ENCODE data around the gene ITGA1.

The ITGA1 gene

GRCh38 chr5:52822437-52822836 is 34.7 kb downstream of the ITGA1 start:
- no peaks in the 10 kb centered on the region for H4K20me1 ChIP-seq (ENCODE audit: insufficient read depth, low read length, poor library complexity, severe bottlenecking)
- peaks cover 5% of the 10 kb centered on the region for H3K4me1 ChIP-seq (ENCODE audit: insufficient read depth, low read length, poor library complexity, severe bottlenecking)
- H3K9ac ChIP-seq (ENCODE audit: low read depth, low read length, poor library complexity, severe bottlenecking) = no peak overlapping the region
- no peak for TF ChIP-seq CTCF (conservative IDR thresholded peaks at IDR 0.05; ENCODE audit: low read length)
- TF ChIP-seq EZH2phosphoT487 (IDR thresholded peaks at IDR 0.05; ENCODE audit: borderline replicate concordance) = no peak
- H3K79me2 ChIP-seq (ENCODE audit: insufficient read depth, low read length) = no peaks in the 10 kb centered on the region
- H3K9me2 ChIP-seq (replicated peaks; ENCODE audit: low read depth, low read length) = no peaks in the 10 kb centered on the region
- H3K9me3 ChIP-seq (ENCODE audit: insufficient read depth, low read depth, low read length) = no peaks in the 10 kb centered on the region
- H3K36me3 ChIP-seq (ENCODE audit: insufficient read depth, low read length) = no peaks in the 10 kb centered on the region
- H3F3A ChIP-seq (ENCODE audit: low read depth) = no peaks in the 10 kb centered on the region
- no peak overlapping the region for H3K4me3 ChIP-seq (ENCODE audit: low read length, poor library complexity, severe bottlenecking)
- H3K4me2 ChIP-seq (ENCODE audit: low read depth, low read length, poor library complexity, severe bottlenecking) = no peak overlapping the region
- no peaks in the 10 kb centered on the region for H3K27me3 ChIP-seq (ENCODE audit: insufficient read depth, low read length, poor library complexity, severe bottlenecking)
- H2AFZ ChIP-seq (ENCODE audit: low read length) = no peak overlapping the region

- peaks cover 5% of the 10 kb centered on the region for H3K4me1 ChIP-seq (ENCODE audit: insufficient read depth, low read length, poor library complexity, severe bottlenecking)
- H3K9me2 ChIP-seq (replicated peaks; ENCODE audit: low read depth, low read length) = no peaks in the 10 kb centered on the region
- no peaks in the 10 kb centered on the region for H3K36me3 ChIP-seq (ENCODE audit: insufficient read depth, low read length)
- H3K79me2 ChIP-seq (ENCODE audit: insufficient read depth, low read length) = no peaks in the 10 kb centered on the region
- TF ChIP-seq EZH2phosphoT487 (IDR thresholded peaks at IDR 0.05; ENCODE audit: borderline replicate concordance) (no peak), CTCF (conservative IDR thresholded peaks at IDR 0.05; ENCODE audit: low read length) (no peak)
- H3K9me3 ChIP-seq (ENCODE audit: insufficient read depth, low read depth, low read length) = peaks cover 7% of the 10 kb centered on the region; the same call in 1 of the 2 replicates
- H3K4me2 ChIP-seq (ENCODE audit: low read depth, low read length, poor library complexity, severe bottlenecking) = no peak overlapping the region
- H4K20me1 ChIP-seq (ENCODE audit: insufficient read depth, low read length, poor library complexity, severe bottlenecking) = no peaks in the 10 kb centered on the region
- H3K4me3 ChIP-seq (ENCODE audit: low read length, poor library complexity, severe bottlenecking) = no peak overlapping the region
- H3K9ac ChIP-seq (ENCODE audit: low read depth, low read length, poor library complexity, severe bottlenecking) = no peak overlapping the region
- H2AFZ ChIP-seq (ENCODE audit: low read length) = no peak overlapping the region
- H3F3A ChIP-seq (ENCODE audit: low read depth) = no peaks in the 10 kb centered on the region
- no peaks in the 10 kb centered on the region for H3K27me3 ChIP-seq (ENCODE audit: insufficient read depth, low read length, poor library complexity, severe bottlenecking)
These were observed 37.1 kb downstream of the ITGA1 start for GRCh38 chr5:52824827-52825226.

GRCh38 chr5:52825826-52826225 is 38.1 kb downstream of the ITGA1 start:
- no peak overlapping the region for H3K4me3 ChIP-seq (ENCODE audit: low read length, poor library complexity, severe bottlenecking)
- H3F3A ChIP-seq (ENCODE audit: low read depth) = no peaks in the 10 kb centered on the region
- H3K9me3 ChIP-seq (ENCODE audit: insufficient read depth, low read depth, low read length) = peaks cover 7% of the 10 kb centered on the region; the same call in 1 of the 2 replicates
- no peaks in the 10 kb centered on the region for H3K27me3 ChIP-seq (ENCODE audit: insufficient read depth, low read length, poor library complexity, severe bottlenecking)
- no peaks in the 10 kb centered on the region for H3K79me2 ChIP-seq (ENCODE audit: insufficient read depth, low read length)
- peak overlapping the region; percentile 65 for H2AFZ ChIP-seq (ENCODE audit: low read length)
- TF ChIP-seq EZH2phosphoT487 (IDR thresholded peaks at IDR 0.05; ENCODE audit: borderline replicate concordance) (no peak), CTCF (conservative IDR thresholded peaks at IDR 0.05; ENCODE audit: low read length) (no peak)
- no peaks in the 10 kb centered on the region for H3K36me3 ChIP-seq (ENCODE audit: insufficient read depth, low read length)
- H3K4me1 ChIP-seq (ENCODE audit: insufficient read depth, low read length, poor library complexity, severe bottlenecking) = peaks cover 5% of the 10 kb centered on the region
- H3K9ac ChIP-seq (ENCODE audit: low read depth, low read length, poor library complexity, severe bottlenecking) = no peak overlapping the region
- H3K9me2 ChIP-seq (replicated peaks; ENCODE audit: low read depth, low read length) = no peaks in the 10 kb centered on the region
- no peak overlapping the region for H3K4me2 ChIP-seq (ENCODE audit: low read depth, low read length, poor library complexity, severe bottlenecking)
- H4K20me1 ChIP-seq (ENCODE audit: insufficient read depth, low read length, poor library complexity, severe bottlenecking) = no peaks in the 10 kb centered on the region

Measured in Loucy (cell line).